HEK293 (cell line): ENCODE measurements around the gene ATP8B1.

ENCODE experiments used
- KLF9 ChIP-seq: fragments of 450-650 bp; formaldehyde crosslinking; IDR thresholded peaks from 2 replicates; pipeline ENCODE4 v1.5.1; 2016; ENCODE audit warnings: missing biosample characterization, missing genetic modification characterization, low read depth
- ZSCAN16 ChIP-seq: fragments of 450-650 bp; formaldehyde crosslinking; IDR thresholded peaks from 2 replicates; pipeline ENCODE4 v1.5.1; 2016; ENCODE audit warnings: missing biosample characterization, missing genetic modification characterization
- TF ChIP-seq, protein P1 (sequence below): fragments of 450-650 bp; formaldehyde crosslinking; IDR thresholded peaks from 2 replicates; pipeline ENCODE4 v1.5.1; 2016; ENCODE audit warnings: missing biosample characterization, missing genetic modification characterization

DNA sequence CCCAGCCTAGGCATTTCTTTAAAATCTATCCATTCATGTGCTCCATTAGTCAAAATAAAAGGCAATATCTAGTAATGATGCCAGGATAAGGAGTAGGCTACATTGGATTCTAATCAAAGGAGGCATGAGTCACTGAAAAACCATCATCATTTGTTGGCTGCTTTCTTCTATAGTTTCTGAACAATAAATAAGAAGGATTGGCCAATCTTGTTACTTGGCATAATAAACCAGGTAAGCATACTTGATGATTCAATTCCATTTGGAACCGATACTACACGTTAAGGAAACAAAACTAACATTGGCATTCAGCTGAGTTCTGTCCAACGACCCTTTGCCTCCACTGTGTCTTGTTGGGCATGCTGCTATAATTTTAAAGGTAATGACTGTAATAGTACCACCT lies 27.2 kb downstream of the ATP8B1 start:
- TF ChIP-seq ZSCAN16 (tag by site-specific recombination) (no peak), KLF9 (no peak)
- TF ChIP-seq, protein P1, sequence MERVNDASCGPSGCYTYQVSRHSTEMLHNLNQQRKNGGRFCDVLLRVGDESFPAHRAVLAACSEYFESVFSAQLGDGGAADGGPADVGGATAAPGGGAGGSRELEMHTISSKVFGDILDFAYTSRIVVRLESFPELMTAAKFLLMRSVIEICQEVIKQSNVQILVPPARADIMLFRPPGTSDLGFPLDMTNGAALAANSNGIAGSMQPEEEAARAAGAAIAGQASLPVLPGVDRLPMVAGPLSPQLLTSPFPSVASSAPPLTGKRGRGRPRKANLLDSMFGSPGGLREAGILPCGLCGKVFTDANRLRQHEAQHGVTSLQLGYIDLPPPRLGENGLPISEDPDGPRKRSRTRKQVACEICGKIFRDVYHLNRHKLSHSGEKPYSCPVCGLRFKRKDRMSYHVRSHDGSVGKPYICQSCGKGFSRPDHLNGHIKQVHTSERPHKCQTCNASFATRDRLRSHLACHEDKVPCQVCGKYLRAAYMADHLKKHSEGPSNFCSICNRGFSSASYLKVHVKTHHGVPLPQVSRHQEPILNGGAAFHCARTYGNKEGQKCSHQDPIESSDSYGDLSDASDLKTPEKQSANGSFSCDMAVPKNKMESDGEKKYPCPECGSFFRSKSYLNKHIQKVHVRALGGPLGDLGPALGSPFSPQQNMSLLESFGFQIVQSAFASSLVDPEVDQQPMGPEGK (tag by site-specific recombination) = no peak
